HepG2 (cell line): ENCODE data around the gene IL1RAPL1. TPM values are rescaled to one million over a fixed set of nuclear protein-coding genes. Genes with fewer than 3 reads are reported as not detected.

ENCODE experiments used
- ATAC-seq: fragments of 200-7000 bp; cut with Tn5 transposase; 3 replicates; pipeline ENCODE4 v1.9.1; 2020; ENCODE audit warnings: mild to moderate bottlenecking, moderate library complexity
- BruUV-seq: library from RNA; stranded (reverse); fragments of 400-500 nt; replicated peaks from 2 replicates; lab custom pipeline; 2021; lab: Mats Ljungman, UMichigan
- CTCF ChIA-PET: fragments of 300-600 bp; formaldehyde crosslinking; extraction: SDS; loops from one replicate; lab custom pipeline; 2021; ENCODE audit warnings: low total read pairs, inconsistent platforms, low intra/inter-chr PET ratio; lab: Yijun Ruan, JAX
- POLR2A ChIA-PET: fragments of 350-600 bp; sonication (Branson Sonifier 250); formaldehyde crosslinking; loops from one replicate; lab custom pipeline; 2020; ENCODE audit warnings: antibody characterized with exemption, inconsistent platforms; lab: Yijun Ruan, JAX
- DNase-seq: peaks from one replicate; pipeline ENCODE4 v3.0.0-alpha.2; 2015; ENCODE audit warnings: low spot score
- FAIRE-seq: peaks from 3 replicates; lab custom pipeline; 2011; peaks lifted over from hg19 to GRCh38; lab: Jason Lieb, UNC
- H2AFZ ChIP-seq: one replicate; pipeline ENCODE4 v1.6.1; 2011; ENCODE audit warnings: low read length, inconsistent platforms
- H3K27ac ChIP-seq: fragments of 300-600 bp; 3 replicates; pipeline ENCODE4 v1.8.0; 2011; ENCODE audit warnings: mixed run types, mild to moderate bottlenecking, mixed read lengths, low read length, inconsistent platforms; ENCODE audit not compliant: insufficient read depth; ENCODE audit errors: extremely low read length
- H3K27me3 ChIP-seq, 2 experiments: fragments of 200-600 bp in 1 of 2; 2 replicates in 1 of 2; 3 replicates in 1 of 2; pipeline versions ENCODE4 v1.6.0 to v1.8.0; 2011; ENCODE audit warnings: low read length in 2 of 2, mild to moderate bottlenecking in 2 of 2, moderate library complexity in 2 of 2, inconsistent platforms in 1 of 2; ENCODE audit not compliant: insufficient read depth in 2 of 2, control insufficient read depth in 1 of 2
- H3K36me3 ChIP-seq, 2 experiments: fragments of 200-600 bp in 1 of 2; replicated peaks in 1 of 2; 2 replicates in 1 of 2; 3 replicates in 1 of 2; pipeline versions ENCODE4 v1.5.1 to v1.8.0; 2011; ENCODE audit warnings: low read length in 2 of 2, inconsistent platforms in 1 of 2; ENCODE audit not compliant: insufficient read depth in 2 of 2, control insufficient read depth in 1 of 2
- H3K4me1 ChIP-seq: 2 replicates; pipeline ENCODE4 v1.5.1; 2012; ENCODE audit warnings: low read length, inconsistent platforms; ENCODE audit not compliant: insufficient read depth
- H3K4me2 ChIP-seq: 2 replicates; pipeline ENCODE4 v1.6.0; 2011; ENCODE audit warnings: low read depth, low read length, inconsistent platforms
- H3K4me3 ChIP-seq, 3 experiments: fragments of 200-600 bp in 1 of 3; sonication (generic), shearing (Covaris generic) in 1 of 3; replicated peaks in 1 of 3; 2 replicates each; pipeline ENCODE4 v1.5.1; 2011 to 2016; ENCODE audit warnings: low read length in 3 of 3, inconsistent platforms in 2 of 3, low read depth in 2 of 3, mild to moderate bottlenecking in 2 of 3, control low read depth in 1 of 3, mixed read lengths in 1 of 3; ENCODE audit not compliant: insufficient read depth in 1 of 3
- H3K79me2 ChIP-seq: one replicate; pipeline ENCODE4 v1.6.1; 2011; ENCODE audit warnings: low read length, inconsistent platforms; ENCODE audit not compliant: insufficient read depth
- H3K9ac ChIP-seq: 2 replicates; pipeline ENCODE4 v1.6.0; 2011; ENCODE audit warnings: mild to moderate bottlenecking, low read depth, low read length, inconsistent platforms; ENCODE audit not compliant: insufficient read depth
- H3K9me3 ChIP-seq: 2 replicates; pipeline ENCODE4 v1.5.1; 2012; ENCODE audit warnings: mild to moderate bottlenecking, low read length
- H4K20me1 ChIP-seq: 2 replicates; pipeline ENCODE4 v1.6.0; 2011; ENCODE audit warnings: inconsistent platforms, mild to moderate bottlenecking, low read length, moderate library complexity; ENCODE audit not compliant: insufficient read depth
- CSRNP2 ChIP-seq: sonication (generic); formaldehyde crosslinking; conservative IDR thresholded peaks from 2 replicates; pipeline ENCODE4 v1.8.0; 2022; ENCODE audit warnings: low read depth, missing genetic modification reagents
- FOXO1 ChIP-seq: sonication (generic); formaldehyde crosslinking; IDR thresholded peaks from 2 replicates; pipeline ENCODE4 v1.4.0; 2020; ENCODE audit warnings: missing genetic modification reagents
- NR0B2 ChIP-seq: sonication (generic); formaldehyde crosslinking; IDR thresholded peaks from 2 replicates; pipeline ENCODE4 v1.4.0; 2020; ENCODE audit warnings: mild to moderate bottlenecking, missing genetic modification reagents
- NRL ChIP-seq: sonication (generic); formaldehyde crosslinking; IDR thresholded peaks from 2 replicates; pipeline ENCODE4 v1.5.0; 2020; ENCODE audit warnings: missing genetic modification reagents, mild to moderate bottlenecking, moderate library complexity, borderline replicate concordance
- PCBP1 ChIP-seq: fragments of 200-400 bp; formaldehyde crosslinking; IDR thresholded peaks from 2 replicates; pipeline ENCODE4 v1.6.1; 2017; ENCODE audit warnings: mild to moderate bottlenecking, low read depth, low read length, borderline replicate concordance
- SIX1 ChIP-seq: sonication (generic); formaldehyde crosslinking; IDR thresholded peaks from 2 replicates; pipeline ENCODE4 v1.4.0; 2020; ENCODE audit warnings: missing genetic modification reagents, borderline replicate concordance
- SRY ChIP-seq: sonication (generic); formaldehyde crosslinking; IDR thresholded peaks from 2 replicates; pipeline ENCODE4 v1.8.0; 2022; ENCODE audit warnings: mild to moderate bottlenecking, missing genetic modification reagents
- ZNF121 ChIP-seq: sonication (generic); formaldehyde crosslinking; IDR thresholded peaks from 2 replicates; pipeline ENCODE4 v1.5.0; 2020; ENCODE audit warnings: mild to moderate bottlenecking, missing genetic modification reagents
- ZNF274 ChIP-seq: sonication (generic); formaldehyde crosslinking; IDR thresholded peaks from 2 replicates; pipeline ENCODE4 v1.5.1; 2020; ENCODE audit warnings: mild to moderate bottlenecking, missing genetic modification reagents
- ZNF644 ChIP-seq: IDR thresholded peaks from 2 replicates; pipeline ENCODE4 v1.6.1; 2016; ENCODE audit warnings: low read depth
- WGBS: methylation state at CpG from one replicate; pipeline ENCODE4 v1.1.6; 2017; ENCODE audit warnings: low lambda C conversion rate; 5-methylcytosine and 5-hydroxymethylcytosine counted together
- in situ Hi-C: cut with HindIII; loops from 2 replicates; pipeline ENCODE4 v1.10.0; 2017; ENCODE audit warnings: low pct_unique_long_range_greater_than_20kb; ENCODE audit not compliant: extremely low pct_ligation_motif_present
- intact Hi-C: fragments of 100-400 bp; cut with micrococcal nuclease; formaldehyde crosslinking; loops from one replicate; pipeline ENCODE4 v1.10.0; 2022; ENCODE audit not compliant: unreplicated experiment
- polyA plus RNA-seq, 8 experiments: library from polyadenylated mRNA; depleted of rRNA in 3 of 8; stranded (reverse) in 7 of 8; unstranded in 1 of 8; fragments of >200 nt; fragmentation: Illumina TruSeq in 4 of 8; extraction: Trizol in 4 of 8; gene quantifications; 2 replicates each; pipeline versions ENCODE4 v1.2.1 to v1.2.3, GENCODE V29; 2011 to 2016; ENCODE audit warnings: low read depth in 4 of 8, missing spikeins in 1 of 8, mixed read lengths in 1 of 8; ENCODE audit not compliant: insufficient read depth in 1 of 8
- total RNA-seq, 5 experiments: library from RNA; depleted of rRNA; stranded (reverse); fragments of >200 nt; fragmentation: Illumina TruSeq; extraction: Trizol; gene quantifications; 2 replicates each; pipeline ENCODE4 v1.2.3, GENCODE V29; 2016; ENCODE audit warnings: low read depth in 1 of 5
- TF ChIP-seq, protein P1 (sequence below), 2 experiments: sonication (generic) in 1 of 2; formaldehyde crosslinking in 1 of 2; IDR thresholded peaks; 2 replicates each; pipeline versions ENCODE4 v1.4.0 to v1.6.1; 2016 to 2020; ENCODE audit warnings: borderline replicate concordance in 1 of 2, low read depth in 1 of 2, mild to moderate bottlenecking in 1 of 2, missing genetic modification reagents in 1 of 2
- TF ChIP-seq, protein P2 (sequence below): sonication (generic); formaldehyde crosslinking; conservative IDR thresholded peaks from 2 replicates; pipeline ENCODE4 v1.8.1; 2023; ENCODE audit warnings: missing genetic modification reagents
- TF ChIP-seq, protein P3 (sequence below): sonication (generic); formaldehyde crosslinking; IDR thresholded peaks from 2 replicates; pipeline ENCODE4 v1.8.0; 2022; ENCODE audit warnings: low read depth, missing genetic modification reagents

The IL1RAPL1 gene
- total and polyA plus RNA-seq, 2 of the 13 experiments (the other 11 are each of a cell fraction or from before 2014, with no cell fraction given), result 0.04 TPM; not detected in 1

DNA sequence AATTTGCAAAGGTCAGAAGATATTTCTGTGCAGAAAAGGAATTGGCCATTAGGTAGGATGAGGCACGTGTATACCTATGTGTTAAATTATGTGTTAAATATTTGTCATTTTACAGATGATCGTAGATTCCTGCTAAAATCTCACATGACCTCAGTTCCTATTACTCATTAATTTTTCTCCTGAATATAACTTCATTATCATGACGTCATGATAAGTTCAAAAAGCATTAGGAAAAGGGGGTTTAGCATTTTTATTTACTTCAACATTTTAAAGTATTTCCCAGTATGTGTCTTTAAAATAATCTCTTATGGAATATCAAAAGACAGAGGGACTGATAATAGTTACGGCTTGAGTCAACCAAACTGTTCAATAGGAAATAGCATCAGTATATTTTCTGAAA lies 372.8 kb downstream of the IL1RAPL1 start (continued):
- no peak for TF ChIP-seq CSRNP2
- TF ChIP-seq SIX1 (CRISPR knock-in tag), result no peak

- BruUV-seq, result no TSS peak
- Histone ChIP-seq H2AFZ (no peak overlapping the region), H3K9me3 (no peaks in the 10 kb centered on the region), H3K4me2 (no peak overlapping the region), H3K4me3 (no peak overlapping the region), H3K27me3 (no peaks in the 10 kb centered on the region), H3K36me3 (no peaks in the 10 kb centered on the region), H4K20me1 (no peaks in the 10 kb centered on the region), H3K27ac (no peak overlapping the region), H3K4me1 (no peaks in the 10 kb centered on the region), H3K9ac (no peak overlapping the region), H3K79me2 (no peaks in the 10 kb centered on the region)
- WGBS, result 0% methylated on average over 3 of the region's 3 CpGs
- in situ Hi-C loops, result no loop called here
- CTCF ChIA-PET, result no interaction called here
- no peak for ATAC-seq
- no peak for FAIRE-seq
- DNase-seq, result no peak
- POLR2A ChIA-PET, result no interaction called here
- intact Hi-C loops, result no loop called here
- TF ChIP-seq ZNF274 (no peak), ZNF121 (CRISPR knock-in tag) (no peak), PCBP1 (no peak), NR0B2 (CRISPR knock-in tag) (no peak), SRY (no peak), ZNF644 (CRISPR knock-in tag) (no peak), FOXO1 (CRISPR knock-in tag) (no peak), NRL (CRISPR knock-in tag) (no peak)
- TF ChIP-seq, protein P1, sequence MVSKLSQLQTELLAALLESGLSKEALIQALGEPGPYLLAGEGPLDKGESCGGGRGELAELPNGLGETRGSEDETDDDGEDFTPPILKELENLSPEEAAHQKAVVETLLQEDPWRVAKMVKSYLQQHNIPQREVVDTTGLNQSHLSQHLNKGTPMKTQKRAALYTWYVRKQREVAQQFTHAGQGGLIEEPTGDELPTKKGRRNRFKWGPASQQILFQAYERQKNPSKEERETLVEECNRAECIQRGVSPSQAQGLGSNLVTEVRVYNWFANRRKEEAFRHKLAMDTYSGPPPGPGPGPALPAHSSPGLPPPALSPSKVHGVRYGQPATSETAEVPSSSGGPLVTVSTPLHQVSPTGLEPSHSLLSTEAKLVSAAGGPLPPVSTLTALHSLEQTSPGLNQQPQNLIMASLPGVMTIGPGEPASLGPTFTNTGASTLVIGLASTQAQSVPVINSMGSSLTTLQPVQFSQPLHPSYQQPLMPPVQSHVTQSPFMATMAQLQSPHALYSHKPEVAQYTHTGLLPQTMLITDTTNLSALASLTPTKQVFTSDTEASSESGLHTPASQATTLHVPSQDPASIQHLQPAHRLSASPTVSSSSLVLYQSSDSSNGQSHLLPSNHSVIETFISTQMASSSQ (IDR thresholded peaks at IDR 0.05; ENCODE audit: low read depth), result no peak
- TF ChIP-seq, protein P1 (CRISPR knock-in tag; IDR thresholded peaks at IDR 0.05; ENCODE audit: borderline replicate concordance), result no peak
- TF ChIP-seq, protein P2, sequence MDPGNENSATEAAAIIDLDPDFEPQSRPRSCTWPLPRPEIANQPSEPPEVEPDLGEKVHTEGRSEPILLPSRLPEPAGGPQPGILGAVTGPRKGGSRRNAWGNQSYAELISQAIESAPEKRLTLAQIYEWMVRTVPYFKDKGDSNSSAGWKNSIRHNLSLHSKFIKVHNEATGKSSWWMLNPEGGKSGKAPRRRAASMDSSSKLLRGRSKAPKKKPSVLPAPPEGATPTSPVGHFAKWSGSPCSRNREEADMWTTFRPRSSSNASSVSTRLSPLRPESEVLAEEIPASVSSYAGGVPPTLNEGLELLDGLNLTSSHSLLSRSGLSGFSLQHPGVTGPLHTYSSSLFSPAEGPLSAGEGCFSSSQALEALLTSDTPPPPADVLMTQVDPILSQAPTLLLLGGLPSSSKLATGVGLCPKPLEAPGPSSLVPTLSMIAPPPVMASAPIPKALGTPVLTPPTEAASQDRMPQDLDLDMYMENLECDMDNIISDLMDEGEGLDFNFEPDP (CRISPR knock-in tag), result no peak
- TF ChIP-seq, protein P3, sequence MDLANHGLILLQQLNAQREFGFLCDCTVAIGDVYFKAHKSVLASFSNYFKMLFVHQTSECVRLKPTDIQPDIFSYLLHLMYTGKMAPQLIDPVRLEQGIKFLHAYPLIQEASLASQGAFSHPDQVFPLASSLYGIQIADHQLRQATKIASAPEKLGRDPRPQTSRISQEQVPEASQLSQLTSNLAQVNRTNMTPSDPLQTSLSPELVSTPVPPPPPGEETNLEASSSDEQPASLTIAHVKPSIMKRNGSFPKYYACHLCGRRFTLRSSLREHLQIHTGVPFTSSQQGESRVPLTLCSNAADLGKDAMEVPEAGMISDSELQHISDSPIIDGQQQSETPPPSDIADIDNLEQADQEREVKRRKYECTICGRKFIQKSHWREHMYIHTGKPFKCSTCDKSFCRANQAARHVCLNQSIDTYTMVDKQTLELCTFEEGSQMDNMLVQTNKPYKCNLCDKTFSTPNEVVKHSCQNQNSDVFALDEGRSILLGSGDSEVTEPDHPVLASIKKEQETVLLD (CRISPR knock-in tag), result no peak
Measured at GRCh38 chrX:28966331-28966730, 379.1 kb downstream of the IL1RAPL1 start.
